Duodenal mucosa (tissue), 2 donors: ENCODE results near the gene SOX3.

Source experiments
- H3K27ac ChIP-seq: one replicate; pipeline ENCODE4 v1.7.0; 2013; ENCODE audit warnings: low read depth, low read length
- H3K27me3 ChIP-seq, 2 donors: one replicate each; pipeline ENCODE4 v1.7.0; 2013; ENCODE audit warnings: low read length in 2 of 2, control low read depth in 1 of 2; ENCODE audit not compliant: insufficient read depth in 2 of 2, control insufficient read depth in 1 of 2
- H3K36me3 ChIP-seq, 2 donors: one replicate each; pipeline ENCODE4 v1.7.0; 2013; ENCODE audit warnings: low read length in 2 of 2, control low read depth in 1 of 2; ENCODE audit not compliant: insufficient read depth in 2 of 2, control insufficient read depth in 1 of 2
- H3K4me1 ChIP-seq, 2 donors: one replicate each; pipeline ENCODE4 v1.7.0; 2013; ENCODE audit warnings: low read length in 2 of 2, control low read depth in 1 of 2; ENCODE audit not compliant: insufficient read depth in 2 of 2, control insufficient read depth in 1 of 2
- H3K4me3 ChIP-seq, 2 donors: one replicate each; pipeline ENCODE4 v1.7.0; 2013; ENCODE audit warnings: low read length in 2 of 2, low read depth in 1 of 2
- H3K9ac ChIP-seq, 2 donors: one replicate each; pipeline ENCODE4 v1.7.0; 2013; ENCODE audit warnings: low read length in 2 of 2, low read depth in 1 of 2
- H3K9me3 ChIP-seq, 2 donors: one replicate each; pipeline ENCODE4 v1.7.0; 2013; ENCODE audit warnings: low read length in 2 of 2, control low read depth in 1 of 2; ENCODE audit not compliant: control insufficient read depth in 1 of 2

SOX3 gene

DNA sequence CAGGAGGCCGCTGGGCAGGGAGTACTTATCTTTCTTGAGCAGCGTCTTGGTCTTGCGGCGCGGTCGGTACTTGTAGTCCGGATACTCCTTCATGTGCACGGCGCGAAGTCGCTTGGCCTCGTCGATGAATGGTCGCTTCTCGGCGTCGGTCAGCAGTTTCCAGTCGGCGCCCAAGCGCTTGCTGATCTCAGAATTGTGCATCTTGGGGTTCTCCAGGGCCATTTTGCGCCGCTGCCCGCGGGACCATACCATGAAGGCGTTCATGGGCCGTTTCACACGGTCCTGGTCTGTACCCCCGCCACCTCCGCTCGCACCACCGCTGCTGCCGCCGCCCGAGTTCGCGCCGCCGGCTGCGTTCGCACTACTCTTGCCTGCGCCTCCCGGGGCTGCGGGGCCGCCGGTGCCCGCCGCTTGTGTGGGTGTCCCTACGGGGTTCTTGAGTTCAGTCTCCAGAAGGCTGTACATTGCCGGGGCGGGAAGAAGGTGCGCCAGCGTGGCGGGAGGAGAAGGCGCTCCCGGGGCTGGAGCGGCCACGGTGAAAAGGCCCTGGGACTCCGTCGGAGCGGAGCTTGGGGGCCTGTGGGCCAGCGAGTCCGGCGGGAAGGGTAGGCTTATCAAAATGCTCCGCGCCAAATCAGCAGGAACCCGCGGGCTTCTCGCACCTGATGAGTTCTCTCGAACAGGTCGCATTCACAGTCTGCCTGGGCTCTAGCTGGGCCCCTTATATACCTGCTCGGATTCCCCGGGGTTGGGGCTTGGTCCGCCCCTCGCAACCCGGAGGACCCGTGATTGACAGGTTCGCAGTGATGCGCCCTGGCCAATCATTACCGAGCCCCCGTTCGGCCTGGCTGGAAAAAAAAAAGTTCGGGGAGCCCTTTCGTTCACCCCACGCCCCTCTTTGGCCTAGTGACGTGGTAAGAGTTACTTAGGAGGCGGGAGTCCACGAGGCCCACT is at the start of gene SOX3:
SOX3 (minus strand) TSS at position 699 of the 954 bp plus-strand sequence; CDS start at position 690, 9 bp downstream.
- no peak within 1 kb of the TSS for H3K9ac ChIP-seq
- H3K27me3 ChIP-seq: peaks cover 7 to 60% of the 10 kb centered on the region in 2 donors
- no peak within 1 kb of the TSS for H3K27ac ChIP-seq
- no peaks in the 10 kb centered on the region for H3K4me1 ChIP-seq
- no peak within 1 kb of the TSS for H3K4me3 ChIP-seq
- no peaks in the 10 kb centered on the region for H3K9me3 ChIP-seq
- no peaks in the 10 kb centered on the region for H3K36me3 ChIP-seq

DNA sequence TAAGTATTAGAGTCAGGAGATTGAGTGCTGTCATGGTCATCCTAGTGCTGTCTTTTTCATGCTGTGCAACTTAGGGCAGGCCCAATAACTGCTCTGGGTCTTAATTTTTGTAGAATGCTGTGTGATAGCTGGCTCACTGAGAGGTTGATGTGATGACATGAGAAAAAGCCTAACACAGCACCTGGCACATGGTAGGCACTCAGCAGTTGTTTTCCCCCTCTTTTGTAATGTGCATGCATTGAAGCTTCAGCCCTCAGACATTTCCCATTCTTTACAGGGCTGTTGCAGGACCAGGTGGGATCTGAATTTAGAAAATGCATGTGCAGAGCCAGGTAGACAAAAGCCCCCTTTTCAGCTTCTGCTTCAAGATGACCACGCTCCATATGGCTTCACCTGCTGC is 44.1 kb upstream of the SOX3 start:
- H3K27ac ChIP-seq: no peak overlapping the region
- no peaks in the 10 kb centered on the region for H3K4me1 ChIP-seq
- no peaks in the 10 kb centered on the region for H3K9me3 ChIP-seq
- no peak overlapping the region for H3K9ac ChIP-seq
- no peaks in the 10 kb centered on the region for H3K27me3 ChIP-seq
- no peaks in the 10 kb centered on the region for H3K36me3 ChIP-seq
- H3K4me3 ChIP-seq: no peak overlapping the region

DNA sequence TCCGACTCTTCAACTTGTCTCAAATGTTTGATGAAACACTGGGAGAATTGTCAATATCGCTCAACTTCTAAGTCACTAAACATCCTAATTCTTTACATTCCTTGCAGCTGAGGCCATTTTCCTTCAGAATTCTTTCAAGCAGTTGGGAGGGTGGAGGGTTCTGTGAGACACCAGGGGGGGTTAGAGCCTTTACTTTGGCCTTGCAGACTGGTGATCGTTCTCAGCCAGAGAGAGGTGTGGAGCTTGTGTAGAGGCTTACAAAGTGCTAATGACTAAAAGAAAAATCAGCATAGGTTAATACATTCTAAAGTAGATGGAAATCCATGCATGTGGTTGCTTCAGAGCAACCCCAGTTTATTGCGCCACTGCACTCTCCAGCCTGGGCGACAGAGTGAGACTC is 21.3 kb upstream of the SOX3 start:
- H3K9ac ChIP-seq: no peak overlapping the region
- H3K36me3 ChIP-seq: no peaks in the 10 kb centered on the region
- H3K27me3 ChIP-seq: no peaks in the 10 kb centered on the region
- H3K4me1 ChIP-seq: no peaks in the 10 kb centered on the region
- no peak overlapping the region for H3K4me3 ChIP-seq
- H3K27ac ChIP-seq: no peak overlapping the region
- H3K9me3 ChIP-seq: no peaks in the 10 kb centered on the region

DNA sequence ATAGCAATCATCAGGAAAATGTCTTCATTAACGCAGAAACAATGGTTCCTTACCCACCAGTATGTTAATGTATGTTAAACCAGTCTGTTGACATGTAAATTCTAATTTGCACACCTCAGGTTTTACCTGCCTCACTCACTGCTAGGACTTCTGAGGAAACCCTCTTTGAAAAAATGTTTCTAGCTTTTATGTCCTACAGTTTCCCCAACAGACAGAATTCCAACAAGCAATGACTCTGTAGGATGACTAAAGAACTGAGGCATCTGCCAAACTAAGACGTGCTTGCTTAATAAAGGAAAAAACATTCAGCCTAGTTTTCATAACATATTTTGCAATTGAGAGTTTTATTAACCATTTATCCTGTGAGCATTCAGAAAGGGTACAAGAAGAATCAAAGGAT is 20.6 kb upstream of the SOX3 start:
- no peaks in the 10 kb centered on the region for H3K36me3 ChIP-seq
- no peak overlapping the region for H3K4me3 ChIP-seq
- H3K27ac ChIP-seq: no peak overlapping the region
- H3K27me3 ChIP-seq: no peaks in the 10 kb centered on the region
- no peaks in the 10 kb centered on the region for H3K4me1 ChIP-seq
- no peak overlapping the region for H3K9ac ChIP-seq
- no peaks in the 10 kb centered on the region for H3K9me3 ChIP-seq

DNA sequence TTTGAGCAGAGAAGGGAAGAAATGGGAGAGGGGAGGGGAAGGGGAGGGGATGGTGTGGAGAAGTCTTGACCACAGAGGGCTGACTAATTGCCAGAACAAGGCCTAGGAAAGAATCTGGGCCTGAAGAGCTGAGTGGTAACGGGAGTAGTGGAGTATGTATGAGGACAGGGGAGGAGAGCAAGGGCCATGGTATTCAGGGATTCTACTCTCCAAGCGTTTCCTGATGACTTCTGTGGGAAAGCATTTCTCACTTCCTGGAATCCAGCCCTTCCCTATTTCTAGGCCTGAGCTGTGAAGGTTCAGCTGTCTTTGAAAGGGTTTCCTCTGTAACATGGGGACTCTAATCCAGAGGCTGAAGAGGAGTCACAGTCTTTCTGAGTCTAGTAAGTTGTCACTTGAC is 19.7 kb upstream of the SOX3 start:
- Histone ChIP-seq H3K9ac (no peak overlapping the region), H3K27me3 (no peaks in the 10 kb centered on the region), H3K4me3 (no peak overlapping the region), H3K4me1 (no peaks in the 10 kb centered on the region), H3K9me3 (no peaks in the 10 kb centered on the region), H3K36me3 (no peaks in the 10 kb centered on the region), H3K27ac (no peak overlapping the region)

DNA sequence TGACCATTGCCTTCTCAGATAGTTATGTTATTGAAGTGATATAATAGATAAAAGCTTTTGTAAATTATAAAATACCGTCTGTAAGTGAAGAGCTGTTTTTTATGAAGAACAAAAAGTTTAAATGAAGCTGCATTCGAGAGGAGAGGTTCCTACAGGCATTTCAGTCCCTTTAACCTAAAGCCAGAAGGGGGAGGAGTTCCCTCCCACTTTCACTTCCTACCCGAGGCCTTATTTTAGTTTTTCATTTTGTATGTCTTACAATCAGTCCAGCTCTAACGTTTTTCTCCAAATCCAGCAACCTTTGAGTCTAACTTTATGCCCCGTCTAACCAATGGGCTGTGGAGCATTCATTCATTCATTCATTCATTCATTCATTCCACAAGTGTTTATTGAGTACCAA is 16.5 kb upstream of the SOX3 start:
- H3K9me3 ChIP-seq: no peaks in the 10 kb centered on the region
- H3K9ac ChIP-seq: no peak overlapping the region
- no peaks in the 10 kb centered on the region for H3K27me3 ChIP-seq
- no peaks in the 10 kb centered on the region for H3K4me1 ChIP-seq
- H3K4me3 ChIP-seq: no peak overlapping the region
- no peaks in the 10 kb centered on the region for H3K36me3 ChIP-seq
- no peak overlapping the region for H3K27ac ChIP-seq

DNA sequence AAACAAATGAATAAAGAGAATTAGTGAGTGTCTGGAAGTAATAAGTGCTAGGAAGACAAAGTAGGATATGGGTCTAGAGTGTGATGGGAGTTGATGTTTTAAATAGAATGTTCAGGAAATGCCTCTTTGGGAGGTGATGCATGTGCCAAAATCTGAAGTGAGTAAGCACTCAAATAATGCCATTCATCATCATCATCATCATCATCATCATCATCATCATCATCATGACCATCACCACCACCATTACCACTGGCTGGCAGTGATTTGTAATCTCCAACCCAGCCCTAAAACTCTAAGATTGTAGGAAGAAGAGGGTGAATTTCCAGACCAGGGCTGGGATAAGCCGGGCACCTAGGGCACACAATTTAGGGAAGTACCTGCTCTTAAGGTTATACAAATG is 9.7 kb upstream of the SOX3 start:
- no peaks in the 10 kb centered on the region for H3K4me1 ChIP-seq
- H3K9me3 ChIP-seq: no peaks in the 10 kb centered on the region
- peaks cover 4 to 11% of the 10 kb centered on the region in 2 donors for H3K27me3 ChIP-seq
- no peaks in the 10 kb centered on the region for H3K36me3 ChIP-seq
- H3K9ac ChIP-seq: no peak overlapping the region
- H3K27ac ChIP-seq: no peak overlapping the region
- no peak overlapping the region for H3K4me3 ChIP-seq

DNA sequence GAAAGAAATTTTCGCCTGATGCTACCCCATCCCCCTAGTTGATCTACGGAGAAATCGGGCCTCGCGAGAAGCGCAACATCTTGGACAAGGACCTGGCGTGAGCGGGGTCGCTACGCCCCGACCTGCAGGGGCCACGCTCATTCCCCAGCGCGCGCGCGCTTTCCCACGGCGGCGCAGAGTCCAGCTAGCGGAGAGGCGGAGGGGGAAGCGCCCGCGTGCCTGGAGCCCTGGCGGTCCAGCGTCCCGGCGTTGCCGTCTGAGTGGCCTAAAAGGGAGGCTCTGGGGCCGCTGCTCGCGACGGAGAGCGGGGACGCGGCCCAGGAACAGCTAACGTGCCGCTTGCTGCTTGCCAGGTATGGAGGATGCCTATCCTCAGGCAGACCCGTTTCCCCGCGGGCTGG is 6.0 kb upstream of the SOX3 start:
- H3K27ac ChIP-seq: no peak overlapping the region
- H3K4me1 ChIP-seq: no peaks in the 10 kb centered on the region
- H3K36me3 ChIP-seq: no peaks in the 10 kb centered on the region
- H3K9ac ChIP-seq: no peak overlapping the region
- peaks cover 4 to 28% of the 10 kb centered on the region in 2 donors for H3K27me3 ChIP-seq
- H3K4me3 ChIP-seq: no peak overlapping the region
- no peaks in the 10 kb centered on the region for H3K9me3 ChIP-seq

DNA sequence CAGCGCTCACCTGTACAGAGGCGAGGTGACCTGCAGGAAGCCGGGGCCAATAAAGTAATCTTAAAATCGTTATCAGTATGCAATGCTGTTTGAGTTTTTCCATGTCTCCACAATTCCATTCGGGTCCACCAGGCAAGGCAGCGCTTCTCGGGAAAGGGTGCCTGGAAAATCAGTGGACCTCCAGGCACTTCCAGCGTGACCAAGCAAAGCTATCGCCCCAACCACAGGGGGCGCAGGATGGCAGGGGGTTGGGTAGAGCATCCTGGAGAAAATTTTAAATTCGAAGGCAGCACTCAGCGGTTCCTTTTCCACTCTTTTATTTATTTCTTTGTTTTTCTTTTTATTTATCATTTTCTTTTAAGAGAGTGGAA is 5.4 kb upstream of the SOX3 start:
- Histone ChIP-seq H3K27ac (no peak overlapping the region), H3K27me3 (peaks cover 4 to 28% of the 10 kb centered on the region in 2 donors), H3K9ac (no peak overlapping the region), H3K9me3 (no peaks in the 10 kb centered on the region), H3K36me3 (no peaks in the 10 kb centered on the region), H3K4me1 (no peaks in the 10 kb centered on the region), H3K4me3 (no peak overlapping the region)

DNA sequence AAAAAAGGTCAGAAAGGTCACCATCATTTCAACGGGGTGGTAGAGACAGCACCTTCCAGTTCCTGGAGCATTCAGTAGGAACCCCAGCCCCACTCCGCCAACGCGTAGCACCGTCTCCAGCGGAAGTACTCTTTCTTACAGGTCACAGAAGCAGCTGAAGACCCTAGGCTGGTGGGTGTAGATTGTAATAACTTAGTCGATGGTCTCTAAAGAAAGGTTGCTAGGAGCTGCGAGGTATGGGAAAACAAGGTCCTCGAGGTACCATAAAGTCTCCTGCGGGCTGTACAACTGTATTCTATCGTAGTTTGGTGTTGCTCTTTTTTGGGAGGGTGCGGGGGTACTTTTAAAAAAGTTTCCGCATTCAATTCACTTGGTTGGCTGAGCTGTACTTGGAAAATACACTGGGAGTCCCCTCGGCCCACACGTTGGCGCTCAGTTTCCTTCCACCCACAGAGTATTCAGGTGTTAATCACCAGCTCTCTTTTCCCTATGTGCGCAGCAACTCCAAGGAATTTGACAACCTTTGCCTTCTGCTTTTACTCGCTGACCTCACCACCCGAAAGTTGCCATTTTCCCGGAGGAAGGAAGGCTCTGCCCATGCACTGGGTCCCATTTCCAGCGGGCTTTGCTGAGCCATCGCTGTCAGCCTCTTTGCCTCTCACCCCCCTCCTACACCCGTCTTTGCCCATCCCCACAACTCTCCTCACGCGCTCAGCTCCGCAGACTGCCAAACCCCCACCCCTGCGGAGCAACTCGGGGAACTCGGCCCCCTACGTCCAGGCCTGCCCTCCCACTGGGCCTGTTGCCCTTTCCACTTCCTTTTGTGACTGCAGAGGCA is 4.8 kb upstream of the SOX3 start:
- H3K4me3 ChIP-seq: no peak overlapping the region
- no peak overlapping the region for H3K9ac ChIP-seq
- H3K4me1 ChIP-seq: no peaks in the 10 kb centered on the region
- H3K36me3 ChIP-seq: no peaks in the 10 kb centered on the region
- no peak overlapping the region for H3K27ac ChIP-seq
- H3K27me3 ChIP-seq: peaks cover 5 to 33% of the 10 kb centered on the region in 2 donors
- H3K9me3 ChIP-seq: no peaks in the 10 kb centered on the region
